Activated CD8-positive, alpha-beta memory T cell treated with anti-CD3 and anti-CD28 coated beads for 1 hour (primary cell): ENCODE data around the gene MSN.
"Not testable (repeated sequence)": the region's sequence is repeated elsewhere in the genome, so short reads cannot be mapped to it uniquely, and the experiment has no call there.

ENCODE experiments used
- DNase-seq, 2 donors: peaks; one replicate each; pipeline ENCODE4 v3.0.0-alpha.2; 2020; ENCODE audit warnings: low read depth in 1 of 2; ENCODE audit errors: extremely low read depth in 1 of 2

Gene MSN

DNA sequence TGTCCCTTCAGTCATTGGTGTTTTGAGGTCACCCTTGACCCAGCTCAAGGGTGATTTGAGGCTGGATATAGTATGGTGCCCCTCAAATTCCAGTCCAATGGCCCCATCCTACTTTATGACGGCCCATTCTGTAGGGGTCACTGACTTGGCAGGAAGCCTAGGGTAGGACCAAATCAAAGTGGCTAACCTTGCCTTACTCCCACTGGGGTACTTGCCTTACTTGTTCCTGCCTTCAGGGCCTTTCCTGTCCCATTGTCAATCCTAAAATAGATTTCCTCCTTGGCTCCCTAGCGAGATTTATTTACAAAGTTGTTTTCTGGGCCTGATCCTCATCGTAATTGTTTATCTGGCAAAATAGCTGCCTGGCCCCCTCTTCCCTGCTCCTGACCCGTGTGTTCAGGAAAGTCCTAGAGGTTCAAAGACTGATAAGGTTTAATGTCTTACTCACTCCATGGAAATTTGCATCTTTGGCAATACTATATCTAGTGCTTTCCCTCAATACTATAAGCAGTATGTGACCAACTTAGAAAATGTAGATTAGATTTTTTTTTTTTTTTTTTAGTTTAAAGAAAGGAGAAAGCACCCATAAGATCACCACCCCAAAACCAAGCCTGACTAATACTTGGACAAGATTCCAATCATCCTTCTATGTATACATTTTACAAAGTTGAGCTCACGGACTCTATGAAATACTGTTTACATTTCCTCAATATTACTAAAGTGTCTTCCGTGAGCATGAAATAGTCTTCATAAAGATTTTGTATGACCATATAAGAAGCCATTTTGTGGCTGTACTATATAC is 44.8 kb downstream of the MSN start:
- no peak for DNase-seq

DNA sequence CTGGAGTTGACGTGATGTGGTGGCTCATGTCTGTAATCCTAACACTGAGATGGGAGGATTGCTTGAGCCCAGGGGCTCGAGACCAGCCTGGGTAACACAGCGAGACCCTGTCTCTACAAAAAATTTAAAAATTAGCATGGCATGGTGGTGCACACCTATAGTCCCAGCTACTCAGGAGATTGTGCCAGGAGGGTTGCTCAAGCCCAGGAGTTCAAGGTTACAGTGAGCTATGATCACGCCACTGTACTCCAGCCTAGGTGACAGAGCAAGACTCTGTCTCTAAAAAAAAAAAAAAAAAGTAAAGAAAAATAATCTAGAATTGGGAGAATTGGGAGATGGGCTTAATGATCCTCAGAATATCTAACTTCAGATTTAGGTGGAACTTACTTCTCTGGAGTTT is 51.1 kb downstream of the MSN start:
- DNase-seq: no peak

DNA sequence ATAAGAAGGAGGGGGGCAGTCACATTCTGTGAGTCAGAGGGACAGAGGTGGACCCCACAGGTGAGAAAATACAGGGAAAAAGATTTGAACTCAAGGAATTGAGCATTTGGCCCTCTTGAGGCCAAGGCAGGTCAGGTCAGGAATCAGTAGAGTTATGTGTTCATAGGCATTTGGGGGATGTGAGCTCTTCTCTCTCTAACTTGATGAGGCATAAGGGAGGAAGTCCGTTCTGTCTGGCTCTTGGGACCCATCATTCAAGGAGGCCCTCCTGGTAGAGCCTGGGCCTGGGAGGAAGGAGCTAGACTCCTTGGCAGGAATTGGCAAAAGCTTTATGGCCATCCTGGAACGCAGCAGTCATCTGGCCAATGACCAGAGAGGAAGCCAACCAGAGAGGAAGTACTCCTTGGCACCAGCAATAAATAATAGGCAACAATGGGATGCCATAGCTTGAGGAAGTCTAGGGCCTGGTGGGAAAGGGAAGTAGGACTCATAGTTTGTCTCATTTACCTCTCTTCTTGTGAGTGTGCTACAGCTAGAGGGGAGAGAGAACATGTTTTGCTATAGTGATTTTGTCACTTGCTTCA is 53.0 kb downstream of the MSN start:
- no peak for DNase-seq

DNA sequence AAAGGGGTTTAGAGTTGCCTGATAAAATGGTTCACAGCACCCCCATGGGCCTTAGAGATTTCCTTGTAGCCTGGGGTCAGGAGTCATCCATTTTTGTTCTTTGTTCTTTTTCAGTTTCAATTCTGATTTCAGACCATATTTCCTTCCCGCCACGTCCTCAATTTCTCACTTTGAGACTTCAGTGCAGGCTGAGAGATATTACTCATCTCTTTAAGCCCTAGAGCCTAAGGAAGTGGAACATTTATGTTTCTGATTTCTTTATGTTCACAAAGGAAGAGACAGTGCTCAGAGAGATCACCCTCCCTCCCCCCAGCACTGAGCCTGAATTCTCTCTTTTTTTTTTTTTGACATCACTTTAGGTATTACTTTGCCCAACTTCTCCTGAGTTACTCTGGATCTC is 56.3 kb downstream of the MSN start:
- DNase-seq: no peak

DNA sequence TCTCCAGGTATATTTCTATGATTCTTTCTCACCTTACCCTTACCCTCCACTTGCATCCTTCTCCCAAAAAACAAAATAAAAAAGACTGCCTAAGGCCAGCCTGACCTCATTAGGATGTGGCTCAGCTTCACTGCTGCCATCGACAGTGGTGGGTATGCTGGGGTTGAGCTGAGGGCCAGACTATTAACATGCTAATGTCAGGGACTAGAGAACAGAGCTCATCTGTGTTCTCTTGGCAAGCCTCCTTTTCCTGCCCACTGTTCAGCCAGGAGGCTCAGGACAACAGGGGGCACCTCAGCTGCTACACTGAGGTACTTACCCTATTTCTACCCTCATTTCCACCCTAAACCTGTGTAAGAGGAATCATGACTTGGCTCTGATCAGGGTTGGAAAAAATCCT is 59.3 kb downstream of the MSN start:
- no peak for DNase-seq

DNA sequence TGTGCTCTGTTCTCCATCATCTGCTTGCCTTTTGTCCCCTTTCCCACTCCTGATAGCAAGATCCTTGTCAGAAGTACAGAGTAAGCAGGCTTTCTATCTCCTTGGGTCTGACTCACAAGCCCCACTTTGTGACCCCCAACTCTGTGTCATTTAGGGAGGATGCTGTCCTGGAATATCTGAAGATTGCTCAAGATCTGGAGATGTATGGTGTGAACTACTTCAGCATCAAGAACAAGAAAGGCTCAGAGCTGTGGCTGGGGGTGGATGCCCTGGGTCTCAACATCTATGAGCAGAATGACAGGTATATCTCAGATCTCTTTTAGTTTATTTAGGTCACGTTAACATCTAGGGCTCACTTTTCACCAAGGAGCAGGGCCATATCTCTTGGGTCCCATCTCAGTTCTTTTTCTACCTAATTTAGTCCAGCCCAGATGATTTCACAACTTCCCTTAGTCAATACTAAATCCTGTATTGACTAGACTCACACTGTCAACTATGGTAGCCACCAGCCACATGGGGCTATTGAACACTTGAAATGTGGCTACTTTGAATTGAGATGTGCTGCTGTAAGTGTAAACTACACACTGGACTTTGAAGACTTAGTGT is 64.3 kb downstream of the MSN start:
- DNase-seq: no peak

DNA sequence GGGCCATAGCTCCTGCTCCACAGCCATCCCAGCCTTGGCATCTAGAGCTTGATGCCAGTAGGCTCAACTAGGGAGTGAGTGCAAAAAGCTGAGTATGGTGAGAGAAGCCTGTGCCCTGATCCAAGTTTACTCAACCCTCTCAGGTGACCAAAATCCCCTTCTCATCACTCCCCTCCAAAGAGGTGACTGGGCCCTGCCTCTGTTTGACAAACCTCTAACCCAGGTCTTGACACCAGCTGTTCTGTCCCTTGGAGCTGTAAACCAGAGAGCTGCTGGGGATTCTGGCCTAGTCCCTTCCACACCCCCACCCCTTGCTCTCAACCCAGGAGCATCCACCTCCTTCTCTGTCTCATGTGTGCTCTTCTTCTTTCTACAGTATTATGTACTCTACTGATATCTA is 73.5 kb downstream of the MSN start:
- DNase-seq: no peak

DNA sequence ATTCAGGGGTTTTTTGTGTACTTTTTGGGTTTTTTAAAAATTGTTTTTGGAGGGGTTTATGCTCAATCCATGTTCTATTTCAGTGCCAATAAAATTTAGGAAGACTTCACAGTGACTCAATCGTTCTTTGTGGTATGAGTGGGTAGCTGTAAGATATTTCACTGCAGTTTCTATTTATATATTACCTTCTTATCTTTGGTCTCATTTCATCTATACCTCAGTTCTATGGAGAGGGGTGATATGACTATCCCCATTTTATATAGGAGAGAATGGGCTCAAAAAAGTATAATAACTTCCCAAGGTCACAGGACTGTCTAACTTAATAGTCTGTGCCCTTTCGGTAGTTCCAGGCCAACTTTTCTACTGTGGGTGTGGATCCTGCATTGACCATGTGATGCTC is 74.4 kb downstream of the MSN start:
- no peak for DNase-seq

DNA sequence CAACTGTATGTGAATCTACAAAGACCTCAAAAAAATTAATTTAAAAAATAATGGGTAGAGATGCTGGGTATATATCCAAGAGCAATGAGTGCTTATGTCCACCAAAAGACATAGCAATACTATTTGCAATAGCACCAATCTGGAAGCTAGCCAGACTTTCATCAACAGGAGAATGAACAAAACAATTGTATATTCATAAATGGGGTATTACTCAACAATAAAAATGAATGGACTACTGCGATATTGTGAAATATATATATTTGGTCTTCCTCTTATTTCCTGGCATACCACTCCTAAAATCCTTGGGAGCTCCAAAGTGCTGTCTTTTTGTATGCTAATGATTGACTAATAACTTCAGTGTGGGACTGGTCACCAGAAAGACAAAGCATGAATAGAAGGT is 77.5 kb downstream of the MSN start:
- no peak for DNase-seq

DNA sequence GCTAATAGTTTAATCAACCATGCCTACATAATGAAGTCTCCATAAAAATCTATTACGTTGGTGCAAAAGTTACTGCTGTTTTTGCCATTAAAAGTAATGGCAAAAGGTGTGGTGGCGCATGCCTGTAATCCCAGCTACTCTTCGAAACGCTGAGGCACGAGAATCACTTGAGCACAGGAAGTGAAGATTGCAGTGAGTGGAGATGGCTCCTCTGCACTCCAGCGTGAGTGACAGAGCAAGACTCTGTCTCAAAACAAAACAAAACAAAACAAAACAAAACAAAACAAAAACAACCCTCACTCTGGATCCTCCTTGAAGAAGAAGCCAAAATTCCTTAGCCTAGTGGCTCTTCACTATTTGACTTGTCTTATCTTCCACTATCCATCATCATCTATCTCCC is 78.0 kb downstream of the MSN start:
- no peak for DNase-seq

DNA sequence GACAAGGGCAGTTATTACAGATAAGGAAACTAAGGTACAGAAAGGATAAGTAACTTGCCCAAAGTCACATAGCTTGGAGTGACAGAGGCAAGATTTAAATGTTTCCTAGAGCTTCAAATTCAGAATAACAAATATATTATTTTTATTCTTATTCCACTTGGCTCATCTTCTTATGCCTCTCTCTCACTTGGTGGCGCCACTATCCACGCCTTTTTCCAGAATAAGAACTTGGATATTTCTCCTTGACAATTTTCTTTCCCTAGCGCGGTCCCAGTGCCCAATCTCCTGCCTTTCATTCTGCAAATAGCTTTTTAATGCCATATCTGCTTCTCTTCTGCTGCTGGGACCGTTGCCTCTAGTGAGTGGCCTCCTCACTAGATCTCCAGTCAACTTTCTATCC is 78.5 kb downstream of the MSN start:
- no peak for DNase-seq

DNA sequence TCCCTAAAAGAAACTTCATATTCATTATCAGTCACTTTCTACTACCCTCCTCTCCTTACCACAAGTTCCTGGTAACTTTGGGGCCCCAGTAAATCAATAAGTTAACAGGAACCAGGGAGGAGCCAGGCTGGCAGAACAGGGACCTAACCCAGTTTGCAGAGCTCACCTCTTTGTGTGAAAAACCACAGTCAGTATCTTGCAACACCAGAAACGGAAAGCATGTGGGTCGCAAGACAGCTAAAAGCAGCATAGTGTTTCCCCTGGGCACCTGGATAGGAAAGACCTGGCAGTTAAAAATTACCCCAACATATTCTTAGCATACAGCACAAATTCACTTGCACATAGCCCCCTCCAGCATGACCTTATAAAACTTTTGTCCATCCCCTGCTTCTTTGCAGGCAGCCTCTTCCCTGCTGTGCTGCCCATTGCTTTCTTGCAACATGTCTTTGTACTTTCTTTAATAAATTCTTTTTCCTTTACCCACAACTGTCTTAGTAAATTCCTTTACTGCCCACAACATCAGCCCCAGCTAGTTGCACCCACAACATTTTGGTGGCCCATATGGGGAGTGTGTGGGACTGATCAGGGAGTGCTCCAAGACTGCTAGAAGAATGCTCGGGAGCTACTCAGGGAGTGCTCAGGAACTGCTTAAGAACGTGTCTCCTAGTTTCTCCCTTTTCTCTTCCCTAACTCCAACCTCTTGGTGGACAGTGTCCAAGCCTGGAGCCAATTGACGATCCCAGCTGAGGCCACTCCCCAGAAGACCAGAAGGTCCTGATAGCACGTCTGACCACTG is 83.4 kb downstream of the MSN start:
- DNase-seq: no peak

DNA sequence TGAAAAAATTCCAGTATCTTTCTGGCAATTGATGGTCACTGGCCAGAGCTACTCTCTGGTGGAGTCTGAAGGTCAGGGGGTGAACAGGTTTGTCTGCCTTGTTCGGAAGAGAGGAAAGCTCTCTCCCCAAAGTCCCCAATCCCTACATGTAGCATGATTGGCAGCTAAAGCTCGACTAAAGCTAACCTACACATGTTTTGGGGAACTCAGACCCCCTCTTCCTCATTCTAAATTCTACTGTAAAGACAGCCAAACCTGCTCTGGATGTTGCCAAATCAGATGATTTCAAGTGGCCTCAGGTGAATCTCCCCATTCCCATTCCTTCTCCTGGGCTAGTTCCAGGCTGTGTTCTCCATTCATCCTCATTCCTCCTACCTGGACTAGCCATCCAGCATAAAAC is 84.1 kb downstream of the MSN start:
- DNase-seq: no peak

DNA sequence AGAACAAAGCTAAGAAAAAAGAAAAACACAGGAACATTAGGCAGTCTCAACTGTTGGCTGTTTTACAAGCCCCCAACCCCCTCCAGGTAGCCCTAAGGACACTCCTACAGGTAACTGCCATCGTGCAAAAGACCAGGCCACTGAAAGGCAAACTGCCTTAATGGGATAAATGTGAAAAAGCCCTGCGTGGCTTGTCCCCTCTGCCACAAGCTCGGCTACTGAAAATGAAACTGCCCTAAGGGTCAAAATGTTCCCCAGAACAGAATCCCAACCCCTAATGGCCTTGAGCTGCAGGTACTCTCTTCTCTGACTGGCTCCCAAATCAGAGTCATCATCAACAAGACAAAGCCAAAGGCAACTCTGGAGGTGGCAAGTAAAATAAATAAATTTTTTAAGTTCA is 84.8 kb downstream of the MSN start:
- DNase-seq: no peak

DNA sequence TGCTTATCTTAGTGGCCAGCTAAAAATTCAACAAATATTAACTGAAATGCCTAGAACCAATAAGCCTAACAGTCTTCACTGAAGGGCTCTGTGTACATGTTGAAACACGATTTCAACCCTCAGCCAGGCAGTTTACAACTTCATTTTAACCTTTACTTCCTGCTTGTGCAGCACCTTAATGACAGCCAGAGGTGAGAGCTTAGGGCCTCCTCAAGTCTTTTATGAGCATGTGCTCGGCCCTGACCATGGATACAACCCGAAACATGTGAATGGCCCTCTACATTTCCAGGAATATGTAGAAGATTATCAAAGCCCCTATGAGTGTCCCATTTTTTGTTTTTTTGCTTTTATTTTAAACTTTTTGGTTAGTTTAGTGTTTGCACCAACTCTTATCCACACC is 88.3 kb downstream of the MSN start:
- no peak for DNase-seq

DNA sequence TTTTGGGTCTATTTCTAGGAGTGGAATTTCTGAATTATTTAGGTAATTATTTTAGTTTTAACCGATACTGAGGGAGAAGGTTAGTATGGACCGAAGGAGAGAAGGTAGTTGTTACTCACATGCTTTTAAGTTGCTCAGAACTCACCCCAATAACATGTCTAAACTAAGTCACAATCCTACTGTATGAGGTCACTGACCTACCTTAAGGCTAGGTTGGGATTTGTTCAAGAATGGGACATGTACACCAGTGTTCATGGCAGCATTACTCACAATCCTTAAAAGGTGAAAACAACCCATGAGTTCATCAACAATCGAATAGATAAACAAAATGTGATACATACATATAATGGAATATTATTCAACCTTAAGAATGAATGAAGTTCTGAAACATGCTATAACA is 90.5 kb downstream of the MSN start:
- no peak for DNase-seq

DNA sequence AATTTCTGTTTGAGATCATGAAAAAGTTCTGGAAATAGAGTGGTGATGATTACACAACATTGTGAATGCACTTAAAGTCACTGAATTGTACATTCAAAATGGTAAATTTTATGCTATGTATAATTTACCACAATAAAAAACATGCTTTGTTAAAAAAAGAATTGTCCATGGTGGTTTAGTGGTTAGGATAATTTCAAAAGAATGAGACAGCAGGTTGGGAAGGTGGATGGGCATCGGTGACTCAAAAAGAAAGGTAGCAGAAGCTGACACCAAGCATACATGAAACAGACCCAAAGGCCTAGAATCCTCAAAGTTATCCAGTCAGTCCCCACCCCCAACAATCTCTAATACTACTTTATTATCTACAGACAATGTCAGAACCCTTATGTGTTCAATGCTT is 91.1 kb downstream of the MSN start:
- no peak for DNase-seq

DNA sequence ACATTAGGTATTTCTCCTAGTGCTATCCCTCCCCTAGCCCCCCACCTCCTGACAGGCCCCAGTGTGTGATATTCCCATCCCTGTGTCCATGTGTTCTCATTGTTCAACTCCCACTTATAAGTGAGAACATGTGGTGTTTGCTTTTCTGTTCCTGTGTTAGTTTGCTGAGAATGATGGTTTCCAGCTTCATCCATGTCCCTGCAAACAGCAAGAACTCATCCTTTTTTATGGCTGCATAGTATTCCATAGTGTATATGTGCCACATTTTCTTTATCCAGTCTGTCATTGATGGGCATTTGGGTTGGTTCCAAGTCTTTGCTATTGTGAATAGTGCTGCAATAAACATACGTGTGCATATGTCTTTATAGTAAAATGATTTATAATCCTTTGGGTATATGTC is 92.1 kb downstream of the MSN start:
- DNase-seq: not testable (repeated sequence)

DNA sequence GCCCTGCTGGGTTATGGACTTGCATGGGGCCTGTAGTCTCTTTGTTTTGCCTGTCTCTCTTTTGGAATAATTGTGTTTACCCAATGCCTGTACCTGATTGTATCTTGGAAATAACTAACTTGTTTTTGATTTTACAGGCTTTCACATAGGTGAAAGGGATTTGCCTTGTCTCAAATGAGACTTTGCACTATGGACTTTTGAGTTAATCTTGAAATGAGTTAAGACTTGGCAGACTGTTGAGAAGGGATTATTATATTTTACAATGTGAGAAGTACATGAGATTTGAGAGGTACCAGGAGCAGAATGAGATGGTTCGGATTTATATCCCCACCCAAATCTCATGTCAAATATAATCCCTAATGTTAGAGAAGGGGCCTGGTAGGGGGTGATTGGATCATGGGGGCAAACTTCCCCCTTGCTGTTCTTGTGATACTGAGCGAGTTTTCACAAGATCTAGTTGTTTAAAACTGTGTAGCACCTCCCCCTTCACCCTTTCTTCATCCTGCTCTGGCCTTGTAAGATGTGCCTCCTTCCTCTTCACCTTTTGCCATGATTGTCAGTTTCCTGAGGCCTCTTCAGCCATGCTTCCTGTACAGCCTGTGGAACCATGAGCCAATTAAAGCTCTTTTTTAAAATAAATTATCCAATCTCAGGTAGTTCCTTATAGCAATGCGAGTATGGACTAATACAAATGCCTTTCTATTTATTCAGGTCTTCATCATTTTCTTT is 102.3 kb downstream of the MSN start:
- DNase-seq: no peak

DNA sequence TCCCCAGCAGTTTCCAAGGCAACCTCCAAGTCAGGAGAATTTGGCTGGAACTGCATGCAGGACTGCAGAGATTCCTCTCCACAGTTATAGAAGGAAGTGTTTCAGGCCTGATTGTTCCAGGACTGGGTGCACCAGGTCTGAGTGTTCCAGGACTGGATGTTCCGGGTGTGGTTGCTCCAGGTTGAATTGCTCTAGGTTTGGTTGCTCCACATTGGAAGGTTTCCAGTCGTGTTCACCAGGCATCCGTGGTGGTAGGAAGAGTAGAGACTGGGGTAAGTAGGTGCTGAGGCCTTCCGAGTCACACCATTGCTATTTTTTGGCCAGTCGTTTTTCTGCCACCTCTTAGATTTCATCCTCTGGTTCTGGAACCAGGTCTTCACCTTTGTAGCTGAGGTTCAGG is 105.4 kb downstream of the MSN start:
- no peak for DNase-seq

DNA sequence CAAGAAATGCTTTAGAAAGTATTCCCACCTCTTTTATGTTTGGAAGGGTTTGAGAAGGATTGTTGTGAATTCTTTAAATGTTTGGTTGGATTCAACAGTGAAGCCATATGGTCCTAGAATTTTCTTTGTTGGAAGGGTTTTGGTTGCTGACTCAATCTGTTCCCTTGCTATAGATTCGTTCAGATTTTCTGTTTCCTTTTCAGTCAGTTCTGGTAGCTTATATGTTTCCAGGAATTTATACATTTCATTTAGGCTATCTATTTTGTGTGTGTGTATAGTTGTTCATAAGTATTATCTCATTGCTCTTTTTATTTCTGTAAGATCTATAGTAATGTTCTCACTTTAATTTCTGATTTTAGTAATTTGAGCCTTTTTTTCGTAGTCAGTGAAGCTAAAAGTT is 114.4 kb downstream of the MSN start:
- DNase-seq: no peak
